GM12878 (cell line): Measurements from ENCODE around the gene GET3.

Source experiments
- CEBPB ChIP-seq, 2 experiments: fragments of 150-350 bp in 1 of 2; IDR thresholded peaks; 2 replicates each; pipeline ENCODE4 v1.6.1; 2012 to 2014; ENCODE audit warnings: low read depth in 2 of 2, low read length in 2 of 2, borderline replicate concordance in 1 of 2, inconsistent platforms in 1 of 2
- CTCF ChIP-seq, 3 experiments: IDR thresholded peaks in 2 of 3; conservative IDR thresholded peaks in 1 of 3; 2 replicates each; pipeline ENCODE4 v1.5.1; 2011; ENCODE audit warnings: low read depth in 3 of 3, low read length in 3 of 3, mild to moderate bottlenecking in 3 of 3, control low read depth in 2 of 3, moderate library complexity in 2 of 3, inconsistent platforms in 1 of 3, mixed read lengths in 1 of 3; ENCODE audit not compliant: control insufficient read depth in 2 of 3, insufficient read depth in 1 of 3; ENCODE audit errors: extremely low read depth in 1 of 3
- EP300 ChIP-seq, 2 experiments: fragments of 150-350 bp in 1 of 2; IDR thresholded peaks; 2 replicates each; pipeline ENCODE4 v1.6.1; 2011 to 2012; ENCODE audit warnings: low read depth in 2 of 2, low read length in 2 of 2, borderline replicate concordance in 1 of 2, improper control_type of control experiment in 1 of 2, inconsistent platforms in 1 of 2; ENCODE audit not compliant: control insufficient read depth in 1 of 2
- ESRRA ChIP-seq: IDR thresholded peaks from 2 replicates; pipeline ENCODE4 v1.6.1; 2012; ENCODE audit warnings: mild to moderate bottlenecking, low read length, improper control_type of control experiment
- HDAC2 ChIP-seq: fragments of 200-600 bp; sonication (generic); IDR thresholded peaks from 2 replicates; pipeline ENCODE4 v1.6.1; 2017
- MEF2A ChIP-seq: IDR thresholded peaks from 2 replicates; pipeline ENCODE4 v1.6.1; 2011; ENCODE audit warnings: low read depth, mild to moderate bottlenecking, low read length, moderate library complexity; ENCODE audit not compliant: insufficient read depth
- NFIC ChIP-seq: IDR thresholded peaks from 2 replicates; pipeline ENCODE4 v1.6.1; 2012; ENCODE audit warnings: low read depth, mild to moderate bottlenecking, inconsistent platforms, low read length, moderate library complexity
- POLR2A ChIP-seq: IDR thresholded peaks from 2 replicates; pipeline ENCODE4 v1.6.1; 2011; ENCODE audit warnings: low read depth, mild to moderate bottlenecking, low read length
- TBL1XR1 ChIP-seq: IDR thresholded peaks from 2 replicates; pipeline ENCODE4 v1.6.1; 2012; ENCODE audit warnings: low read depth, low read length, improper control_type of control experiment
- ZNF217 ChIP-seq: fragments of 450-650 bp; IDR thresholded peaks from 2 replicates; pipeline ENCODE4 v1.6.1; 2017; ENCODE audit warnings: antibody characterized with exemption, mild to moderate bottlenecking
- ZNF274 ChIP-seq: IDR thresholded peaks from one replicate; pipeline ENCODE4 v1.8.0; 2011; ENCODE audit not compliant: insufficient read length, insufficient read depth
- ZSCAN29 ChIP-seq: fragments of 450-650 bp; IDR thresholded peaks from 2 replicates; pipeline ENCODE4 v1.6.1; 2017; ENCODE audit warnings: mild to moderate bottlenecking, moderate library complexity

- no peak for TF ChIP-seq ZNF274
- no peak for TF ChIP-seq POLR2A
- TF ChIP-seq MEF2A = no peak
- TF ChIP-seq ZSCAN29 = no peak
- TF ChIP-seq EP300 (IDR thresholded peaks at IDR 0.05; ENCODE audit: borderline replicate concordance in 1 of 2, control insufficient read depth in 1 of 2, low read depth in 2 of 2, low read length in 2 of 2) = no peak
- no peak for TF ChIP-seq ESRRA
- TF ChIP-seq ZNF217 = no peak
- no peak for TF ChIP-seq CTCF (IDR thresholded peaks at IDR 0.05 in 2 of 3, conservative IDR thresholded peaks at IDR 0.05 in 1 of 3; ENCODE audit: control insufficient read depth in 2 of 3, extremely low read depth in 1 of 3, insufficient read depth in 1 of 3, low read depth in 3 of 3, low read length in 3 of 3)
- no peak for TF ChIP-seq HDAC2
- TF ChIP-seq CEBPB (IDR thresholded peaks at IDR 0.05; ENCODE audit: borderline replicate concordance in 1 of 2, low read depth in 2 of 2, low read length in 2 of 2) = no peak
- no peak for TF ChIP-seq TBL1XR1
- TF ChIP-seq NFIC = no peak
Observed at GRCh38 chr19:12797141-12797587, 59.9 kb downstream of the GET3 start.
